PC-3 (cell line): ENCODE data around the gene PSMG3.

Experiments
- EZH2 ChIP-seq: fragments of 300-600 bp; sonication (generic); IDR thresholded peaks from one replicate; pipeline ENCODE4 v1.6.1; 2017; ENCODE audit warnings: antibody characterized with exemption, mild to moderate bottlenecking, low read length; ENCODE audit not compliant: unreplicated experiment
- EZH2phosphoT487 ChIP-seq: fragments of 300-600 bp; sonication (generic); IDR thresholded peaks from 2 replicates; pipeline ENCODE4 v1.6.1; 2018; ENCODE audit warnings: mild to moderate bottlenecking, antibody characterized with exemption, low read length, borderline replicate concordance
- TF ChIP-seq, protein P1 (sequence below): fragments of 300-600 bp; sonication (generic); conservative IDR thresholded peaks from 2 replicates; pipeline ENCODE4 v1.5.1; 2017; ENCODE audit warnings: antibody characterized with exemption, low read depth, mild to moderate bottlenecking, low read length

DNA sequence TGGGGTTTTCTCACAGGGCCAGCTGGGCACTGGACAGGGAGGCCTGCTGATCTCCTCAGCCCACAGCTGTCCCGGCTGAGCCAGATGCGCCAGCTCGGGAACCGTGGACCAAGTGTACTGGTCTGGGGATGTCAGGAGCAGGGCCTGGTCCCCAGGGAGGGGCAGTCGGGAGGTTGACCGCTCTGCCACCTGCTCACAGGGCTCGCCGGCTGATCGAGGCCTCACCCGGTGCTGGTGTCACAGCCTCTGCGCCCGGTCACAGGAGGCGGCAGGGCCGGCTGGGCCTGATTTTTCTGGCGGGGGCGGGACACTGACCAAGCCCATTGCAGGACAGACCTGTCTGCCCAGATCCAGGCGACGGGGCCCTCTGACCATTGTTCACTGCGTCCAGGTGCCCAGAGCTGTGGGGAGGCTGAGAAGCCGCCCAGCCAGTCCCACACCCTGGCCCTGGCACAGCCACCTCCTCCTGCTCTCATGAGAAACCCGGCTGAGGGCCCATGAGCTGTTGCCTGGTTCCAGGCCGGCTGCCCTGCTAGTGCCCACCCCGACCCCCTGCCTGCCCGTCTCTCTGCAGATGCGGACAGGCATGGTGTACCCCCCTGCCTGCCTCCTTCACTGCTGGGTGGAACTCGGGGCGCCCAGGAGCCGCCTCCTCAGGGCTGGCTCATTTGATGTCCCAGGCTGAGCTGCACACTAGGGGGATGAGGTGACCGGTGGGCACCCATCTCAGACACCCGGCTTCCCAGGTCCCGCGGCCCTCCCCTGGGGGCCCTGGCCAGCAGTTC lies 10.8 kb downstream of the PSMG3 start:
- TF ChIP-seq, protein P1, sequence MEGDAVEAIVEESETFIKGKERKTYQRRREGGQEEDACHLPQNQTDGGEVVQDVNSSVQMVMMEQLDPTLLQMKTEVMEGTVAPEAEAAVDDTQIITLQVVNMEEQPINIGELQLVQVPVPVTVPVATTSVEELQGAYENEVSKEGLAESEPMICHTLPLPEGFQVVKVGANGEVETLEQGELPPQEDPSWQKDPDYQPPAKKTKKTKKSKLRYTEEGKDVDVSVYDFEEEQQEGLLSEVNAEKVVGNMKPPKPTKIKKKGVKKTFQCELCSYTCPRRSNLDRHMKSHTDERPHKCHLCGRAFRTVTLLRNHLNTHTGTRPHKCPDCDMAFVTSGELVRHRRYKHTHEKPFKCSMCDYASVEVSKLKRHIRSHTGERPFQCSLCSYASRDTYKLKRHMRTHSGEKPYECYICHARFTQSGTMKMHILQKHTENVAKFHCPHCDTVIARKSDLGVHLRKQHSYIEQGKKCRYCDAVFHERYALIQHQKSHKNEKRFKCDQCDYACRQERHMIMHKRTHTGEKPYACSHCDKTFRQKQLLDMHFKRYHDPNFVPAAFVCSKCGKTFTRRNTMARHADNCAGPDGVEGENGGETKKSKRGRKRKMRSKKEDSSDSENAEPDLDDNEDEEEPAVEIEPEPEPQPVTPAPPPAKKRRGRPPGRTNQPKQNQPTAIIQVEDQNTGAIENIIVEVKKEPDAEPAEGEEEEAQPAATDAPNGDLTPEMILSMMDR, result no peak
- no peak for TF ChIP-seq EZH2
- no peak for TF ChIP-seq EZH2phosphoT487
